WI38 (cell line): ENCODE measurements around the gene MCU.

Source experiments
- H3K4me3 ChIP-seq: 2 replicates; pipeline ENCODE4 v1.5.1; 2011; ENCODE audit warnings: low read depth, mild to moderate bottlenecking, control low read depth, low read length
- TF ChIP-seq, protein P1 (sequence below): IDR thresholded peaks from 2 replicates; pipeline ENCODE4 v1.5.1; 2012; ENCODE audit warnings: low read depth, mild to moderate bottlenecking, control low read depth, low read length

Gene MCU

DNA sequence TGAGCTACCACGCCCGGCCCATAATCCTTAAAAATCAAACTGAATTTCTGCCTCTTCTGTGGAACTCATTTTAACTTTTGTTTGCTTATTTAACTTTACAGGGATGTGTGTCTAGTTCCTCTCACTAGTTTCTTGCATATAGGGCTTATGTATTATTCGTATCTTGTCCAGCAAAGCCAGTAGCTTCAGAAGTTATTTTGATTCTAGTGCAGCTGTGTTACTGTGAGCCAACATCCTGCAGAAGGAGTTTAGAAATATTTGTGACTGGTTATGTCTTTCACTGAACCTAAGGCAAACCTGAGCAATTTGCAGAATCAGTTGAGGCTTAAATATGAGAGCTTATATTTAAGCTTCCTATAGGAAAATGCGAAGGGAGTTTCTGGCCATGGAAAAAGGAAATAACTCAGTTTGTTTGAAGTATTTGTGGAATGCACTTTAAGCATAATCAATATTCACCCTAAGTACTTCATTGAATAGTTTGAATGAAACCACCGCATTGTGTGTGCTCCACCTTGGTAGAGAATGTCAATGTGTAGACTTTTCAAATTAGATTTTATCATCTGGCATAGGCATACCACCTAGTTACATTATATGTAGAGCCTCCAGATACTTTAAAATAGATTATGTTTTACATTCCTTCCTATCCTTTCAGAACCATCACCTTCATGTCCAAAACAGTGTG lies 90.8 kb downstream of the MCU start:
- no peak overlapping the region for H3K4me3 ChIP-seq
- TF ChIP-seq, protein P1, sequence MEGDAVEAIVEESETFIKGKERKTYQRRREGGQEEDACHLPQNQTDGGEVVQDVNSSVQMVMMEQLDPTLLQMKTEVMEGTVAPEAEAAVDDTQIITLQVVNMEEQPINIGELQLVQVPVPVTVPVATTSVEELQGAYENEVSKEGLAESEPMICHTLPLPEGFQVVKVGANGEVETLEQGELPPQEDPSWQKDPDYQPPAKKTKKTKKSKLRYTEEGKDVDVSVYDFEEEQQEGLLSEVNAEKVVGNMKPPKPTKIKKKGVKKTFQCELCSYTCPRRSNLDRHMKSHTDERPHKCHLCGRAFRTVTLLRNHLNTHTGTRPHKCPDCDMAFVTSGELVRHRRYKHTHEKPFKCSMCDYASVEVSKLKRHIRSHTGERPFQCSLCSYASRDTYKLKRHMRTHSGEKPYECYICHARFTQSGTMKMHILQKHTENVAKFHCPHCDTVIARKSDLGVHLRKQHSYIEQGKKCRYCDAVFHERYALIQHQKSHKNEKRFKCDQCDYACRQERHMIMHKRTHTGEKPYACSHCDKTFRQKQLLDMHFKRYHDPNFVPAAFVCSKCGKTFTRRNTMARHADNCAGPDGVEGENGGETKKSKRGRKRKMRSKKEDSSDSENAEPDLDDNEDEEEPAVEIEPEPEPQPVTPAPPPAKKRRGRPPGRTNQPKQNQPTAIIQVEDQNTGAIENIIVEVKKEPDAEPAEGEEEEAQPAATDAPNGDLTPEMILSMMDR, result no peak

DNA sequence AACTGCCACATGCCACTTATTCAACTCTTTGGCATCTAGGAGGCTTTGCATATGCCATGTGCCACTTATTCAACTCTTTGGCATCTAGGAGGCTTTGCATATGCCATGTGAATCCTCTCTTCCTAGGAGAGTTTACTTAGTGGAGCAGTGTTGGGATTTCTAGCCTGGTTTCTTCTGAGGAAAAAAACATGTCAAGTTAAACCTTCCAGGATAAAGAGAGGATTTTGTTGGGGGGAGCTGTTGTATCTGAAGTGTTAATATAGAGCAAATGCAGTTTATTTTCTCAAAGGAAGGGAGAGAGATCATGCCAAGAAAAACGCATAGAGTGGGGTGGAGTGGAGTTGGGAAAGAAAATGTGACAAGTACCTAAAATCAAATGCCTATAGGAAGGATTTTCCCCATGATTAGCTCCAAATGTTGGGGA lies 91.5 kb downstream of the MCU start:
- no peak overlapping the region for H3K4me3 ChIP-seq
- TF ChIP-seq, protein P1, result no peak

DNA sequence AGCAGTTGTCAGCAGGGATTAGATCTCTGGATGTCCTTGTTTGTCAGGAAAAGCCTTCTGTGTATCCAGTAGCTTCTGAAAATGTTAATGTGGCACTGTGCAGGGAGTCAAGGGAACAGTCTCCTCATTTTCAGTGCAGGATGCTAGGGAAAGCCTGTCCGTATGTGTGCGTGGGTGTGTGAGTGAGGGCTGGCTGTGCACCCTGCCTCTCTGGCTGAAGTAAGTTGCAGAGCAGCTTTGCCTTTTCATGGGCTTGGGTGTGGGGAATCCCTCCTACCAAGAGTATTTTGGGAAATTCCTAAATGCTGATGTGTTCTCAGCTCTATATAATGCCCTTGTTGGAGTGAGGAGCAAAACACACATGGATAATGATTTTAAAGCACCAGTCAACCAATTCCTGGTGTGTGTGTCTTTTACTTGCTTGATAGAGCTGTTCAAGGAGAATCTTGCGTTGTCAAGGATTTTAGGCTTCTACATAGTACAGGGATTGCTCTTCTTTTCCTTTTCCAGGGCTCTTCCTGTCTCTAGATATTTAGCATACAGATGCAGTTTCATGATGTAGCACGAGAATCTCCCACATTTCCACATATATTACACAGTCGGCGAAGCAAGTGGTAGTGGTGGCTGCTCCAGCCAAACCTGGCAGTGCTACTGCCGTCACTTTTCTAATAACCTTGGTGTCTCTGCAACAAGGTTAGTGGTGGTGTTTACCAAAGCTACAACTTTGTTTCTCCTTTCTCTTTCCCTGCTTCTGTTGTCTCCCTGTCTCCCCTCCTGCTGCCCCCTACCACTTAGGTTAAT lies 92.8 kb downstream of the MCU start:
- peak overlapping the region; percentile 11; the same call in 1 of the 2 replicates for H3K4me3 ChIP-seq
- TF ChIP-seq, protein P1, result no peak

DNA sequence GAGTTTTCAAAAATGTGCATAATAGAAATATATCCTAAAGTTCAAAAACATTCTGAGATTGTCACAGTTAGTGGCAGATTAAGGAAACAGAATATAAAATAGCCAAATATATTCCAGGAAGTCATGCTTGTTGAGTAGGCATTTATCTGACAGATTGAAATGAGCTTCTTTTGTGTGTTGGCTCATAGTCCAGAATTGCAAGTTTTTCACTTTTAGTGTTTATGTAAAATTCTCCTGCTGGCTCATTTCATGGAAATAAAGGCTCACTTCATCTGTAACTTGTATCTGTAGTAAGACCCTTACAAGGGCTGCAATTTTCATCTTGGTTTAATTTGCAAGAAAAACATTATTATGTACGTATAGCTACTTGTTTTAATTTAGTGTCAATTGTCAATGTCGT lies 93.5 kb downstream of the MCU start:
- TF ChIP-seq, protein P1, result no peak
- H3K4me3 ChIP-seq, result no peak overlapping the region

DNA sequence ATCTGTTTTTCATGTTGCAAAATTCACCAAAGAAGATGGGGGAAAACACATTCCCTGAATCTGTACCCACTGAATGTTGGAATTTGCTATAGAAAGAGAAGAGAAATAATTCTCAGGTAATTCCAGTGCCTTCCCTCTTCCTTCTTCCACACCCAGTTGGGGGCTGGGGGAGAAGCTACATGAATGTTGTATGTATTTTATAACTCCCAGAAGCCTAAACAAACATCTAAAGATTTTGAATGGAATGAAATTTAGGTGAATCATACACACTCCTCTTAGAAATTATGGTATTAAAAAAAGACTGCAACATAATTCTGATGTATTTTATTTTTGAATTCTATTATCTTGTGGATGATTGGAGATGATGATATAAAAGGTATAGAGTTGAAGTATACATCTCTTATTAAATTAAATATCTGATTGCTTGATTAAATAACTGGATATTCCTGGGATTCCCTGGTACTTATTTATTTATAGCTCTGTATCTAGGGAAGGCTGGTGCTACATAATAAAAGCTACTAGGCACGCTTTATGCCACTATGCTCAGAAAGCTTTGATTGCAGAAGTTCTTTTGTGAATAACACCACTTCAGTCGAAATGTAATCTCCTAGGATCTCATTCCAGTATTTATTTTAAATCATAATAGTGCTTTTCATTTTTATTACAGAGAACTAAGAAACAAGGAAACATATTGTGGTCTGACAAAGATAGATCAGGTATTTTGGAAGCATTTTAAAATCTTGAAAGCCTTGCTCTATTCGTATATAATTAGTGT lies 98.5 kb downstream of the MCU start:
- no peak overlapping the region for H3K4me3 ChIP-seq
- TF ChIP-seq, protein P1, result no peak

DNA sequence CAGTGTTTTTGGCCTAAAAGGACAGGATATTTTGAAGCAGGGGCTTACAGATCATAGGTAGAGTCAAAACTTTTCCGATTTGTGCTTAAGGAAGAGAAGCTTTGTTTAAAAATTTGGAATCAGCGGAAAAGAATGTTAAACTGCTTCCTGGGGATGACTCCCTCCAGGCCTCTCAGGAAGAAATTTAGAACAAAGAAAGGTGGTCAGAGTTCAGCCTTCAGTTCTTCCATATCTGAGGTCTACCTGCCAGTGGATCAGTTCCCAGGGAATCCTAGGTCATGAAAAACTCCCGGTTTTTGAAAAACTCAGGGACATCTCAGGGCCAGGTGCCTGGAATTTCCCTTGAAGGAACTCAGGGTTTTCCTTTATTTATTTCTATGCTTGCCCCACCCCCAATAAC lies 100.3 kb downstream of the MCU start:
- TF ChIP-seq, protein P1, result no peak
- H3K4me3 ChIP-seq, result no peak overlapping the region
